ENCODE data around the gene DYSF. TPM values are rescaled to one million over a fixed set of nuclear protein-coding genes. Genes with fewer than 3 reads are reported as not detected.

The DYSF gene
- total RNA-seq, 1 donor from 2014 or later, result 42.8 TPM

DNA sequence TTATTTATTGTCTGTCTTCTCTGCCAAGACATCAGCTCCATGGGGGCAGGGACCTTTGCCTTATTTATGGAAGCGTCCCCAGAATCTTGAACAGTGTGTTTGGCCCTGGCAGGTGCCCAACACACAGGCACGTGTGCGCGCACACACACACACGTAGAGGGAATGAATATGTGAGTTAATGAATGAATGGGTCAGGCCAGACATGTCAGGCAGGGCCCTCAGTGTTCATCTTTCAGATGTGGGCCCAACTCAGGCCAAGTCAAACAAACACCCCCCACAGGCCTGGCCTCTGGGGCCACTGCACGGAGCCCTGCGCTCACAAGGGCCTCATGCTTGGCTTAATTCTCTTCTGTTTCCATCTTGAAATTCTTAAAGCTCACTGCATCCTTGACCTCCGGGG, 54.1 kb downstream of the DYSF start:
- H3K27me3 ChIP-seq (ENCODE audit: control insufficient read depth, insufficient read depth, low read length), result no peaks in the 10 kb centered on the region
- DNase-seq (ENCODE audit: low read depth), result no peak
- H3K36me3 ChIP-seq (ENCODE audit: control insufficient read depth, insufficient read depth, low read length), result no peaks in the 10 kb centered on the region
- no peak overlapping the region for H3K4me3 ChIP-seq (ENCODE audit: low read depth, low read length)
- TF ChIP-seq, protein P1, sequence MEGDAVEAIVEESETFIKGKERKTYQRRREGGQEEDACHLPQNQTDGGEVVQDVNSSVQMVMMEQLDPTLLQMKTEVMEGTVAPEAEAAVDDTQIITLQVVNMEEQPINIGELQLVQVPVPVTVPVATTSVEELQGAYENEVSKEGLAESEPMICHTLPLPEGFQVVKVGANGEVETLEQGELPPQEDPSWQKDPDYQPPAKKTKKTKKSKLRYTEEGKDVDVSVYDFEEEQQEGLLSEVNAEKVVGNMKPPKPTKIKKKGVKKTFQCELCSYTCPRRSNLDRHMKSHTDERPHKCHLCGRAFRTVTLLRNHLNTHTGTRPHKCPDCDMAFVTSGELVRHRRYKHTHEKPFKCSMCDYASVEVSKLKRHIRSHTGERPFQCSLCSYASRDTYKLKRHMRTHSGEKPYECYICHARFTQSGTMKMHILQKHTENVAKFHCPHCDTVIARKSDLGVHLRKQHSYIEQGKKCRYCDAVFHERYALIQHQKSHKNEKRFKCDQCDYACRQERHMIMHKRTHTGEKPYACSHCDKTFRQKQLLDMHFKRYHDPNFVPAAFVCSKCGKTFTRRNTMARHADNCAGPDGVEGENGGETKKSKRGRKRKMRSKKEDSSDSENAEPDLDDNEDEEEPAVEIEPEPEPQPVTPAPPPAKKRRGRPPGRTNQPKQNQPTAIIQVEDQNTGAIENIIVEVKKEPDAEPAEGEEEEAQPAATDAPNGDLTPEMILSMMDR (IDR thresholded peaks at IDR 0.05; ENCODE audit: insufficient read depth, low read length, poor library complexity, severe bottlenecking), result no peak

DNA sequence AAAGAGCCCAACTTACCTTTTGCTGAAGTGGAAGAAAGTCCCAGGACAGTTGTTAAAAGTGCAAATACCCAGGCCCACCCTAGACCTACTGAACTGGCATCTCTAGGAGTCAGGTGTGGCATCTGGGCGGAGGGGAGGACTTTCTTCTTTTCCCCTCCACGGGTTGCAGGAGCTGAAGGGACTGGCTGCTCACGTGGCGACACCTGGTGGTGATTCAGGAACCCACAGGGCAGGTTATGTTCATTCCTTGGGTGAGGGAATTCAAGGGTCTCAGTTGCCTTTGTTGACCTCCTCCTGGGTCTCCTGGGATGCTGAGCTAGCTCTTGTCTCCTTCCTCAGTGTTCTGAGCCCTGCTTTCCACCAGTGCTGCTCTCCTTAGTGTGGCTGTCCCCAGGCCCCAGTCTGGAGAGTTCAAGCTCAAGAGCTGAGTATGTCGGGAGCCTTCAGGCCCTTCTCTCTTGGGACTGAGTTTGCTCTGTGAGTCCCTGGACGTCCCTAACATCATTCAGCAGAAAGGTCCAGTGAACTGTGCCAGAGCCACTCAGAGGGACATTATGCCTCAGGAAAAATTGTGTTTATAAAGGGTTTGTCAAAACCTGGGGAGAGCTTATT, 56.9 kb downstream of the DYSF start:
- Histone ChIP-seq H3K4me3 (ENCODE audit: low read depth, low read length) (no peak overlapping the region), H3K36me3 (ENCODE audit: control insufficient read depth, insufficient read depth, low read length) (no peaks in the 10 kb centered on the region), H3K27me3 (ENCODE audit: control insufficient read depth, insufficient read depth, low read length) (no peaks in the 10 kb centered on the region)
- TF ChIP-seq, protein P1 (IDR thresholded peaks at IDR 0.05; ENCODE audit: insufficient read depth, low read length, poor library complexity, severe bottlenecking), result peak; percentile 91
- no peak for DNase-seq (ENCODE audit: low read depth)

DNA sequence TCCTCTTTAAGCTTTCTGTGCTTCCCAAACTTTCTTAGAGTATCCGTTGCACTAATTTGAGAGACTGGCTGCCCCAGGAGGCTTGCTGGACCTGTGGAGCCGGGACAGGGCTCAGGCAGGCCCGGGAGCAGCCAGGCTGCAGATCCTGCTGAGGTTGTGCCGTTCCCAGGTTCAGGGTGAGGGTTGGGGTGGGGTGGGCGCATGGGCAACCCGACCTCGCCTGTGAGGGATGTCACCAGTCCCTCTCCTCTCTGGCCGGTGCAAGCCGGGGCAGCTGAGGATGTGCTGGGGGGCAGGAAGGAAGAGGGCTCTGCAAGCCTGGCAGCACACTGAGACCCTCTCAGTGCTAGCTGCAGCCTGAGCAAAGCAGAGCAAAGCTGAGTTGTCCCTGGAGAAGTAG, 57.6 kb downstream of the DYSF start:
- DNase-seq (ENCODE audit: low read depth), result no peak
- TF ChIP-seq, protein P1 (IDR thresholded peaks at IDR 0.05; ENCODE audit: insufficient read depth, low read length, poor library complexity, severe bottlenecking), result no peak
- Histone ChIP-seq H3K36me3 (ENCODE audit: control insufficient read depth, insufficient read depth, low read length) (no peaks in the 10 kb centered on the region), H3K27me3 (ENCODE audit: control insufficient read depth, insufficient read depth, low read length) (no peaks in the 10 kb centered on the region), H3K4me3 (ENCODE audit: low read depth, low read length) (no peak overlapping the region)

DNA sequence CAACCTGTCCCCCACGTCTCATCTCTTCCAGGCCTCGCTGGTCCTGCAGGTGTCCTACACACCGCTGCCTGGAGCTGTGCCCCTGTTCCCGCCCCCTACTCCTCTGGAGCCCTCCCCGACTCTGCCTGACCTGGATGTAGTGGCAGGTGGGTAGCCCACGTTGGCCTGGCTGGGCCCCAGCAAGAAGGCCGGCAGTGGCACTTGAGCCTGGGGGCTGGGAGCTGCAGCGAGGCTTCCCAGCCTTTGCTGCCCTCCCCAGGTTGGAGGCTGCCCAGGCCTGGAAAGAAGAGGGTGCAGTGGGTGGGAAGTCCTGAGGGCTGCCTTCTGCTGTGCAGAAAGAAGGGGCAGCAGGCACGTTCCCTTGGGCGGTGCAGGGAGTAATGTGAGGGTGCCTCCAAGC, 58.4 kb downstream of the DYSF start:
- Histone ChIP-seq H3K36me3 (ENCODE audit: control insufficient read depth, insufficient read depth, low read length) (no peaks in the 10 kb centered on the region), H3K27me3 (ENCODE audit: control insufficient read depth, insufficient read depth, low read length) (no peaks in the 10 kb centered on the region)

DNA sequence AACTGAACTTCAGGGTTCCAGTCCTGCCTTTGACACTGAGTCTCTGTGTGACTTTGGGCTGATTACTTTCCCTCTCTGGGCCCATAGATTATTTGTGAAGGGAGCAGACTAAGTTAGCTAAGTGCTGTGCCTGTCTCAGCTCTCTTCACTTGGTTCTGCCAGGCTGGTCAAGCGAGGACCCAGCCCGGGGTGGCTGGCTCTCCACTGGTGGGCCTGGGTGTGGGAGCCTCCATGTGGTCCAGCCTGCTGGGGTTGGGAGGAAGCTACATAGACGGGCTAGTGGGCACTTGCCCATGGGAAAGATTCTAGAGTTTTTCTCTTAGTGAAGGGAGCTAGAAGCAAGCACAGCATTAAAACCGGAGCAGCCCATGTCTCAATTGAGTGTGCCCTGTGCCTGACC, 59.0 kb downstream of the DYSF start:
- Histone ChIP-seq H3K4me3 (ENCODE audit: low read depth, low read length) (no peak overlapping the region), H3K27me3 (ENCODE audit: control insufficient read depth, insufficient read depth, low read length) (no peaks in the 10 kb centered on the region), H3K36me3 (ENCODE audit: control insufficient read depth, insufficient read depth, low read length) (no peaks in the 10 kb centered on the region)
- TF ChIP-seq, protein P1 (IDR thresholded peaks at IDR 0.05; ENCODE audit: insufficient read depth, low read length, poor library complexity, severe bottlenecking), result no peak
- no peak for DNase-seq (ENCODE audit: low read depth)

More for the DNA sequence above, 58.4 kb downstream of the DYSF start:
- H3K4me3 ChIP-seq (ENCODE audit: low read depth, low read length), result no peak overlapping the region
- DNase-seq (ENCODE audit: low read depth), result no peak
- TF ChIP-seq, protein P1 (IDR thresholded peaks at IDR 0.05; ENCODE audit: insufficient read depth, low read length, poor library complexity, severe bottlenecking), result no peak

DNA sequence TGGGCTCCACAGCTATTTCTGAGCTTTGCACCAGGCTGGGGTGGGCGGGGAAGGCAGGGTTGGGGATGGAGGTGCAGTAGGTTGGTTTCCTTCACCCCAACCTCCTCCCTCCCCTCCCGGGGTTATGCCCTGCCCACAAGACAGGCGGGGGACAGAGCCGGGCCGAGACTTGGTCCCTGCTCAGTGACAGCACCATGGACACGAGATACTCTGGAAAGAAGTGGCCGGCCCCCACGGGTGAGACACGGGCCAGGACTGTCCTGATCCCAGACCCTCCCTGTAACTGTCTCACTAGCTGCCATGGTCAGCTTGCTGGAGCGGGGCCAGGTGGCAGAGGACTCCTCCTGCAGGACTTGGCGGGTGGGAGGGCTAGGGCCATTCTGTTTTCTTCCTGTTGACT, 59.7 kb downstream of the DYSF start:
- no peak for DNase-seq (ENCODE audit: low read depth)
- Histone ChIP-seq H3K4me3 (ENCODE audit: low read depth, low read length) (no peak overlapping the region), H3K27me3 (ENCODE audit: control insufficient read depth, insufficient read depth, low read length) (no peaks in the 10 kb centered on the region), H3K36me3 (ENCODE audit: control insufficient read depth, insufficient read depth, low read length) (no peaks in the 10 kb centered on the region)
- TF ChIP-seq, protein P1 (IDR thresholded peaks at IDR 0.05; ENCODE audit: insufficient read depth, low read length, poor library complexity, severe bottlenecking), result no peak
